A549 (cell line): Measurements from ENCODE around the gene SP4. TPM values are rescaled to one million over a fixed set of nuclear protein-coding genes. Genes with fewer than 3 reads are reported as not detected.

Experiments used
- ATAC-seq, 2 experiments: fragments of 200-7000 bp in 1 of 2; fragments of >200 bp in 1 of 2; cut with Nextera tagmentation in 1 of 2; cut with Tn5 transposase in 1 of 2; 3 replicates each; pipeline versions ENCODE4 v1.8.0 to v1.9.1; 2018 to 2020; ENCODE audit warnings: mild to moderate bottlenecking in 1 of 2, moderate library complexity in 1 of 2
- CTCF ChIA-PET: fragments of 300-600 bp; sonication (Branson Sonifier 250); formaldehyde crosslinking; extraction: SDS; loops from one replicate; lab custom pipeline; 2021; ENCODE audit warnings: antibody characterized with exemption, inconsistent platforms; lab: Yijun Ruan, JAX
- POLR2A ChIA-PET: fragments of 350-600 bp; formaldehyde crosslinking; extraction: SDS; loops from one replicate; lab custom pipeline; 2021; ENCODE audit warnings: antibody characterized with exemption, inconsistent platforms; lab: Yijun Ruan, JAX
- DNase-seq, 2 experiments: peaks; one replicate each; pipeline versions ENCODE4 v3.0.0 to v3.0.0-alpha.2; 2011 to 2016; ENCODE audit warnings: low read depth in 1 of 2, low spot score in 1 of 2
- FAIRE-seq: peaks from 2 replicates; lab custom pipeline; 2011; peaks lifted over from hg19 to GRCh38; lab: Jason Lieb, UNC
- H3K27ac ChIP-seq, 2 experiments: fragments of >200 bp; sonication (Bioruptor Twin); formaldehyde crosslinking; 3 replicates each; pipeline ENCODE4 v1.5.1; 2016 to 2017
- H3K4me1 ChIP-seq: fragments of >200 bp; sonication (Bioruptor Twin); formaldehyde crosslinking; 3 replicates; pipeline ENCODE4 v1.6.1; 2016
- H3K4me2 ChIP-seq: fragments of >200 bp; sonication (Bioruptor Twin); formaldehyde crosslinking; 3 replicates; pipeline ENCODE4 v1.6.1; 2016
- H3K4me3 ChIP-seq: fragments of >200 bp; sonication (Bioruptor Twin); formaldehyde crosslinking; 3 replicates; pipeline ENCODE4 v1.5.1; 2016
- H3K9me3 ChIP-seq: fragments of >200 bp; sonication (Bioruptor Twin); formaldehyde crosslinking; 3 replicates; pipeline ENCODE4 v1.6.1; 2016
- CEBPB ChIP-seq, 2 experiments: fragments of >200 bp in 1 of 2; sonication (Bioruptor Twin) in 1 of 2; formaldehyde crosslinking in 1 of 2; IDR thresholded peaks; 2 replicates each; pipeline ENCODE4 v1.6.1; 2012 to 2016
- CHD4 ChIP-seq: fragments of 200-600 bp; sonication (generic); IDR thresholded peaks from 2 replicates; pipeline ENCODE4 v1.6.1; 2016; ENCODE audit warnings: antibody characterized with exemption, mild to moderate bottlenecking, borderline replicate concordance
- EHMT2 ChIP-seq: fragments of 200-600 bp; sonication (generic); IDR thresholded peaks from 2 replicates; pipeline ENCODE4 v1.6.1; 2016; ENCODE audit warnings: antibody characterized with exemption, low read depth, mild to moderate bottlenecking, moderate library complexity
- ESRRA ChIP-seq: fragments of 150-350 bp; IDR thresholded peaks from 2 replicates; pipeline ENCODE4 v1.6.1; 2014; ENCODE audit warnings: mild to moderate bottlenecking, low read length, borderline replicate concordance
- FOSL2 ChIP-seq, 2 experiments: fragments of 450-650 bp in 1 of 2; fragments of >200 bp in 1 of 2; sonication (Bioruptor Twin) in 1 of 2; formaldehyde crosslinking; IDR thresholded peaks; 2 replicates each; pipeline versions ENCODE4 v1.5.0 to v1.6.1; 2016 to 2020; ENCODE audit warnings: mild to moderate bottlenecking in 1 of 2, moderate library complexity in 1 of 2
- FOXS1 ChIP-seq: fragments of 250-450 bp; sonication (Bioruptor Pico); IDR thresholded peaks from 2 replicates; pipeline ENCODE4 v1.5.0; 2020; ENCODE audit warnings: mild to moderate bottlenecking, moderate library complexity
- HOXB13 ChIP-seq: fragments of 250-450 bp; sonication (Bioruptor Pico); IDR thresholded peaks from 2 replicates; pipeline ENCODE4 v1.5.0; 2020; ENCODE audit warnings: low read depth, mild to moderate bottlenecking, moderate library complexity
- HOXB5 ChIP-seq: fragments of 250-450 bp; sonication (Bioruptor Pico); IDR thresholded peaks from 2 replicates; pipeline ENCODE4 v1.5.0; 2020; ENCODE audit warnings: mild to moderate bottlenecking, moderate library complexity
- JUNB ChIP-seq: fragments of >200 bp; sonication (Bioruptor Twin); formaldehyde crosslinking; IDR thresholded peaks from 2 replicates; pipeline ENCODE4 v1.6.1; 2016
- KDM1A ChIP-seq: fragments of 200-600 bp; sonication (generic); IDR thresholded peaks from 2 replicates; pipeline ENCODE4 v1.6.1; 2016; ENCODE audit warnings: low read depth, mild to moderate bottlenecking
- NPAS2 ChIP-seq: fragments of 250-450 bp; sonication (Bioruptor Pico); IDR thresholded peaks from 2 replicates; pipeline ENCODE4 v1.8.0; 2022; ENCODE audit warnings: mild to moderate bottlenecking, moderate library complexity, borderline replicate concordance
- NR3C1 ChIP-seq: fragments of >200 bp; sonication (Bioruptor Twin); formaldehyde crosslinking; IDR thresholded peaks from 3 replicates; pipeline ENCODE4 v1.6.1; 2017
- PHF8 ChIP-seq: fragments of 200-600 bp; sonication (generic); IDR thresholded peaks from 2 replicates; pipeline ENCODE4 v1.6.1; 2016; ENCODE audit warnings: low read depth, mild to moderate bottlenecking, antibody characterized with exemption, moderate library complexity, borderline replicate concordance
- RNF2 ChIP-seq: fragments of 200-600 bp; sonication (generic); IDR thresholded peaks from 2 replicates; pipeline ENCODE4 v1.6.1; 2016; ENCODE audit warnings: low read depth, mild to moderate bottlenecking, antibody characterized with exemption, moderate library complexity, borderline replicate concordance
- USF2 ChIP-seq: fragments of 450-650 bp; IDR thresholded peaks from 2 replicates; pipeline ENCODE4 v1.6.1; 2014; ENCODE audit warnings: antibody characterized with exemption
- WGBS: methylation state at CpG from one replicate; pipeline ENCODE4 v1.1.6; 2017; ENCODE audit errors: missing lambda C conversion rate; 5-methylcytosine and 5-hydroxymethylcytosine counted together
- polyA plus RNA-seq, 4 experiments: library from polyadenylated mRNA; depleted of rRNA in 3 of 4; stranded (reverse); fragments of >200 nt; fragmentation: RNase III in 1 of 4; extraction: RNeasy Plus Mini Kit Qiagen cat#74134 plus additional on column Dnase treatment in 1 of 4; gene quantifications; 2 replicates in 3 of 4; 3 replicates in 1 of 4; pipeline ENCODE4 v1.2.3, GENCODE V29; 2011 to 2017
- TF ChIP-seq, protein P1 (sequence below): fragments of 250-450 bp; sonication (Bioruptor Pico); IDR thresholded peaks from 2 replicates; pipeline ENCODE4 v1.5.0; 2021; ENCODE audit warnings: mild to moderate bottlenecking, moderate library complexity, borderline replicate concordance
- TF ChIP-seq, protein P2 (sequence below): fragments of >200 bp; sonication (Bioruptor Twin); formaldehyde crosslinking; IDR thresholded peaks from 2 replicates; pipeline ENCODE4 v1.6.1; 2016
- TF ChIP-seq, protein P3 (sequence below): IDR thresholded peaks from 2 replicates; pipeline ENCODE4 v1.6.1; 2012; ENCODE audit warnings: low read depth, borderline replicate concordance
- TF ChIP-seq, protein P4 (sequence below): IDR thresholded peaks from 2 replicates; pipeline ENCODE4 v1.6.1; 2012

SP4 gene
- polyA plus RNA-seq, 2 of the 4 experiments (the other 2 are of a cell fraction) = 1.9 to 5.3 TPM

DNA sequence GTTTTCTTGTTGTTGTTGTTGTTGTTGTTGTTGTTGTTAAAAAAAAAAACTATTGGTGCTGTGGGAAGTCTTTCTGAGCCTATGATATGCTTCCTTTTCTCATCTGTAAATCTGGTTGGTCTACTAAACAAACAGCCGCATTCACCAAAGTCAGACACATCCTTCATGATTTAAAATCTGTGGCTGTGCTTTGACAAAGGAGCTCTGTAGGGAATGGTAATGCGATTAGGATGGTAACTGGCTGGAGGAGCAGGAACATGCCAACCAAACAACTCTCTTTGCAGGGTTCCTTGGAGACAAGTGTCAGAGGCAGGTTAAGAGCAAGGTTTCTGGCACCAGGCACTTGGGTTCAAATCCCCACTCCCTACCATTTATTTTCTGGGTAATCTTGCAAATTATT, 14.9 kb upstream of the SP4 start (continued):
- TF ChIP-seq, protein P1, sequence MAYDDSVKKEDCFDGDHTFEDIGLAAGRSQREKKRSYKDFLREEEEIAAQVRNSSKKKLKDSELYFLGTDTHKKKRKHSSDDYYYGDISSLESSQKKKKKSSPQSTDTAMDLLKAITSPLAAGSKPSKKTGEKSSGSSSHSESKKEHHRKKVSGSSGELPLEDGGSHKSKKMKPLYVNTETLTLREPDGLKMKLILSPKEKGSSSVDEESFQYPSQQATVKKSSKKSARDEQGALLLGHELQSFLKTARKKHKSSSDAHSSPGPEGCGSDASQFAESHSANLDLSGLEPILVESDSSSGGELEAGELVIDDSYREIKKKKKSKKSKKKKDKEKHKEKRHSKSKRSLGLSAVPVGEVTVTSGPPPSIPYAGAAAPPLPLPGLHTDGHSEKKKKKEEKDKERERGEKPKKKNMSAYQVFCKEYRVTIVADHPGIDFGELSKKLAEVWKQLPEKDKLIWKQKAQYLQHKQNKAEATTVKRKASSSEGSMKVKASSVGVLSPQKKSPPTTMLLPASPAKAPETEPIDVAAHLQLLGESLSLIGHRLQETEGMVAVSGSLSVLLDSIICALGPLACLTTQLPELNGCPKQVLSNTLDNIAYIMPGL (CRISPR knock-in tag) = no peak
- TF ChIP-seq FOXS1 (no peak), NR3C1 (no peak), CEBPB (IDR thresholded peaks at IDR 0.05) (no peak), RNF2 (no peak), PHF8 (no peak), KDM1A (no peak)

DNA sequence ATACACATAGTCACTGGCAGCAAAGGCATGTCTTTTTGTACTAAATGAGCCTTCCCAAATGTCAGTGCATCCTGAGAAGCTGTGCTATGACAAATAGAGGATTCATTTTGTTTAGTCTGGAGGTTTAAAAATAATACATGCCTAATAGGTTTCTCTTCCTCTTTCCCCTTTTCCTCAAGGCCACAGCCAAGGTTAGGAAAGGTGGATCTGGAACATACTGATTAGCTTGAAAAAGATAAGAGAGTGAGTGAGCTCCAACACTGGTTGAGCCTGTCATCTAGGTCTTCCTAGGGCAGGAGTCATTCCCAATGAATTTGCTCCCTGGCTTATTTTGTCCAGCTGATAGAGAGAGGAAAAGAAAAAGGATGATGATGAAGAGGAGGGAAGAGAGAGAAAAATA, 14.4 kb upstream of the SP4 start:
- H3K4me2 ChIP-seq = no peak overlapping the region
- no peak for ATAC-seq
- no peaks in the 10 kb centered on the region for H3K9me3 ChIP-seq
- POLR2A ChIA-PET = no interaction called here
- no peaks in the 10 kb centered on the region for H3K4me1 ChIP-seq
- no peak for FAIRE-seq
- CTCF ChIA-PET = no interaction called here
- no peak for TF ChIP-seq ESRRA
- no peak overlapping the region for H3K4me3 ChIP-seq
- no peak for DNase-seq
- no peak overlapping the region for H3K27ac ChIP-seq

- no peaks in the 10 kb centered on the region for H3K4me1 ChIP-seq
- FAIRE-seq (no peak), DNase-seq (no peak), ATAC-seq (no peak)
- CTCF ChIA-PET = interaction anchor here (0.6 kb wide), 1 partner anchor 103 kb away, joined by 3 read pairs; no protein-coding TSS in a partner anchor
- TF ChIP-seq FOSL2 (IDR thresholded peaks at IDR 0.05) (no peak), FOSL2 (CRISPR knock-in tag; IDR thresholded peaks at IDR 0.05) (no peak), JUNB (no peak), EHMT2 (no peak), NPAS2 (CRISPR knock-in tag) (no peak), HOXB5 (CRISPR knock-in tag) (no peak), CHD4 (no peak), USF2 (no peak), HOXB13 (CRISPR knock-in tag) (no peak)
- TF ChIP-seq, protein P2, sequence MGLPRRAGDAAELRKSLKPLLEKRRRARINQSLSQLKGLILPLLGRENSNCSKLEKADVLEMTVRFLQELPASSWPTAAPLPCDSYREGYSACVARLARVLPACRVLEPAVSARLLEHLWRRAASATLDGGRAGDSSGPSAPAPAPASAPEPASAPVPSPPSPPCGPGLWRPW = no peak
- TF ChIP-seq, protein P3, sequence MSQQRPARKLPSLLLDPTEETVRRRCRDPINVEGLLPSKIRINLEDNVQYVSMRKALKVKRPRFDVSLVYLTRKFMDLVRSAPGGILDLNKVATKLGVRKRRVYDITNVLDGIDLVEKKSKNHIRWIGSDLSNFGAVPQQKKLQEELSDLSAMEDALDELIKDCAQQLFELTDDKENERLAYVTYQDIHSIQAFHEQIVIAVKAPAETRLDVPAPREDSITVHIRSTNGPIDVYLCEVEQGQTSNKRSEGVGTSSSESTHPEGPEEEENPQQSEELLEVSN = no peak
- TF ChIP-seq, protein P4, sequence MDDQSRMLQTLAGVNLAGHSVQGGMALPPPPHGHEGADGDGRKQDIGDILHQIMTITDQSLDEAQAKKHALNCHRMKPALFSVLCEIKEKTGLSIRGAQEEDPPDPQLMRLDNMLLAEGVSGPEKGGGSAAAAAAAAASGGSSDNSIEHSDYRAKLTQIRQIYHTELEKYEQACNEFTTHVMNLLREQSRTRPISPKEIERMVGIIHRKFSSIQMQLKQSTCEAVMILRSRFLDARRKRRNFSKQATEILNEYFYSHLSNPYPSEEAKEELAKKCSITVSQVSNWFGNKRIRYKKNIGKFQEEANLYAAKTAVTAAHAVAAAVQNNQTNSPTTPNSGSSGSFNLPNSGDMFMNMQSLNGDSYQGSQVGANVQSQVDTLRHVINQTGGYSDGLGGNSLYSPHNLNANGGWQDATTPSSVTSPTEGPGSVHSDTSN = no peak
- TF ChIP-seq, protein P1 (CRISPR knock-in tag) = no peak
- POLR2A ChIA-PET = no interaction called here
- no peak overlapping the region for H3K4me2 ChIP-seq
- 43% methylated on average over 6 of the region's 6 CpGs for WGBS
- H3K9me3 ChIP-seq = no peaks in the 10 kb centered on the region
- H3K27ac ChIP-seq = no peak overlapping the region
- H3K4me3 ChIP-seq = no peak overlapping the region
These were observed 13.0 kb upstream of the SP4 start for GRCh38 chr7:21414795-21415393.
